Stimulated activated CD4-positive, alpha-beta T cell treated with anti-CD3 and anti-CD28 coated beads, Interleukin-12 subunit alpha, Interleukin-12 subunit beta, amount 100 ng/mL, for 24 hours (primary cell): Measurements from ENCODE around the gene TMEM91.
"Not testable (repeated sequence)": the region's sequence is repeated elsewhere in the genome, so short reads cannot be mapped to it uniquely, and the experiment has no call there.

Source experiments
- DNase-seq, 2 experiments: peaks; one replicate each; pipeline ENCODE4 v3.0.0-alpha.2; 2020; ENCODE audit warnings: low read depth in 2 of 2

TMEM91 gene

GRCh38 chr19:41376241-41376997 lies at the start of gene TMEM91:
Gene TMEM91 (plus strand): TSS chr19:41376533. CDS start chr19:41378310, 1,777 bp downstream.
- no peak for DNase-seq

DNA sequence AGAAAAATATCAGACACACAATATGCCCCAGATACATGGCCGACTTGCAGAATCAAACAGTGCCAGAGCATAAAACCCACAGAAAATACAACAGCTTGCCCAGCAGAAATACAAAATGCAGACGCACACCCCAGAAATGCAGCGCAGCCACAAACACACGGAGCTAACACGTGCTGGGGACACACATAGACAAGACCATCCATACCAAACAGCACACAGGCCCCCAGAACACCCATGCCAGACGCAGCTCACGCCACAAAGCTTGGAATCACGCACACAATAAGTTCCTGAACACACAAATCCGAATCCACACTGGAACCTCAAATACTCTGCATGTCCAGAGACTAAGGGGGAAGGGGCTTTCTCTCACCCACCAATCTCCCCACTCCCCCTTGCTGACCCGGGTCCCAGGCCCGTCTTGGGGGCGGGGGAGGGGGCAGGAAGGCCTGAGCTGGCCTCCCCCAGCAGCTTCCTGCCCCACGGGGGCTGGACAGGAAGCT lies 49.2 kb upstream of the TMEM91 start:
- no peak for DNase-seq

GRCh38 chr19:41327576-41328156 lies 48.7 kb upstream of the TMEM91 start:
- DNase-seq: peak; percentile 62 to 80

GRCh38 chr19:41328157-41328841 lies 48.0 kb upstream of the TMEM91 start:
- DNase-seq: peak in 1 of 2 experiments; percentile 36

- no peak for DNase-seq
Measured at GRCh38 chr19:41328842-41329225, 47.5 kb upstream of the TMEM91 start.

- DNase-seq: no peak
Measured at GRCh38 chr19:41330481-41330880, 45.9 kb upstream of the TMEM91 start.

DNA sequence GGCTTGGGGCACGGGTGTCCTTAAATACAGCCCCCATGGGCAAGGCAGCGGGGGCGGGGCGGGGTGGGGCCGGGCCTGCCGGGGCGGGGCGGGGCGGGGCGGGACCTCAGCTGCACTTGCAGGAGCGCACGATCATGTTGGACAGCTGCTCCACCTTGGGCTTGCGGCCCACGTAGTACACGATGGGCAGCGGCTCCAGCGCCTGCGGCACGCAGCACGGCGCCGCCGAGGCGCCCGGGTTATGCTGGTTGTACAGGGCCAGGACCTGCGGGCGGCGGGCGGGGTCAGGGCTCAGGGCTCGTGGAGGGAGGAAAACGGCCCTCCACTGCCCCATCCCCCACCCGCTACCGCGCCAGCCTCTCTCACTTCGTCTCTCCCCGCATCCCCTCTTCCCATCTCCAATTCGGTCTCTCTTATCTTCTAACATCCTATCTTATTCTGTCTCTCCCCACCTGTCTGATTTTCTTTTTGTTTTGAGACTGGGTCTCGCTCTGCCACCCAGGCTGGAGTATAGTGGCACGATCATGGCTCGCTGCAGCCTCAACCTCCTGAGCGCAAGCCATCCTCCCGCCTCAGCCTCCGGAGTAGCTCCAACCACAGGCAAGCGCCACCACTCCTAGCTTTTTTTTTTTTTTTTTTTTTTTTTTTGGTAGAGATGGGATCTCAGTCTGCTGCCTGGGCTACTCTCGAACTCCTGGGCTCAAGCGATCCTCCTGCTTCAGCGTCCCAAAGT lies 45.2 kb upstream of the TMEM91 start:
- no peak for DNase-seq

- no peak for DNase-seq
Measured at GRCh38 chr19:41332000-41332399, 44.3 kb upstream of the TMEM91 start.

DNA sequence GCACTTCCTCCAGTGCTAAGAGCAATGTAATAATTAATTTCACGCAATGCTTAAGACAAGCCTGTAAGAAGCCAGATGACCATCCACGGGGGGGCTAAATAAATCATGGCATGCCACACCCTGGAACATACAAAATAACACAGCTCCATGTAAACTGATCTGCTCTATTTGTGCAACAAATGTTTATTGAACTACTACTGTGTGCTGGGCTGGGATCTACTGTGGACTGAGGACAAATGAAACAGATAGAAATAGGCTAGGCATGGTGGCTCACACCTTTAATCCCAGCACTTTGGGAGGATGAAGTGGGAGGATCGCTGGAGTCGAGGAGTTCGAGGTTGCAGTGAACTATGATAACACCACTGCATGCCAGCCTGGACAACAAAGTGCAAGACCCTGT lies 43.9 kb upstream of the TMEM91 start:
- DNase-seq: no peak

DNA sequence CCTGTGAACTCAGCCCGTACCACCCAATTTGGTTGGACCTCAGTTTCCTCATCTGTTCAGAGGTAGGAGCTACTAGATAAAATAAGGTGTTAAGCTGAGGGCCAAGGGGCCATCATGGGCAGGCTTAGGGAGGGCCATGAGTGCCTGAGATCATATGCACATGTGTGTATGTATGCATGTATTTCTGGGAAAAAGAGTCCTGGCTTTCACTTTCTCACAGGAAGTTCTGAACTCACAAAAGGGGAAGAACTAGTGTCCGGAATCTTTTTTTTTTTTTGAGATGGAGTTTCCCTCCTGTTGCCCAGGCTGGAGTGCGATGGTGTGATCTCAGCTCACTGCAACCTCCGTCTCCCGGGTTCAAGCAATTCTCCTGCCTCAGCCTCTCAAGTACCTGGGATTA lies 41.5 kb upstream of the TMEM91 start:
- DNase-seq: no peak

GRCh38 chr19:41335467-41335866 lies 40.9 kb upstream of the TMEM91 start:
- no peak for DNase-seq

DNA sequence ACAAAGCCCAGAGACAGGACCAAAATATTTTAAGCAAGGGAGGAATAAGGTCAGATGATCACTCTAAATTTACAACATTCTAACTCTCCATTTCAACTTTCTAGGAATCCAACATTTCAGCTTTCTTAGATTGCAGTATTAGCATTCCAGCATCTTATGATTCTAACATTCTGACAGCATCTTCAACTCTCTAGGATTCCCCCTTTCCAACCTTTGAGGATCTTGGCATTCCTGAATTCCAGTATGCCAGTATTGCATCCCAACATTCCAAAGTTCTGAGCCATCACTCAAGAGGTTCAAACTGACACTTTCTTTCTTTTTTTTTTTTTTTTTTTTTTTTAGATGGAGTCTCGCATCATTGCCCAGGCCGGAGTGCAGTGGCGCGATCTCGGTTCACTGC lies 36.4 kb upstream of the TMEM91 start:
- no peak for DNase-seq

DNA sequence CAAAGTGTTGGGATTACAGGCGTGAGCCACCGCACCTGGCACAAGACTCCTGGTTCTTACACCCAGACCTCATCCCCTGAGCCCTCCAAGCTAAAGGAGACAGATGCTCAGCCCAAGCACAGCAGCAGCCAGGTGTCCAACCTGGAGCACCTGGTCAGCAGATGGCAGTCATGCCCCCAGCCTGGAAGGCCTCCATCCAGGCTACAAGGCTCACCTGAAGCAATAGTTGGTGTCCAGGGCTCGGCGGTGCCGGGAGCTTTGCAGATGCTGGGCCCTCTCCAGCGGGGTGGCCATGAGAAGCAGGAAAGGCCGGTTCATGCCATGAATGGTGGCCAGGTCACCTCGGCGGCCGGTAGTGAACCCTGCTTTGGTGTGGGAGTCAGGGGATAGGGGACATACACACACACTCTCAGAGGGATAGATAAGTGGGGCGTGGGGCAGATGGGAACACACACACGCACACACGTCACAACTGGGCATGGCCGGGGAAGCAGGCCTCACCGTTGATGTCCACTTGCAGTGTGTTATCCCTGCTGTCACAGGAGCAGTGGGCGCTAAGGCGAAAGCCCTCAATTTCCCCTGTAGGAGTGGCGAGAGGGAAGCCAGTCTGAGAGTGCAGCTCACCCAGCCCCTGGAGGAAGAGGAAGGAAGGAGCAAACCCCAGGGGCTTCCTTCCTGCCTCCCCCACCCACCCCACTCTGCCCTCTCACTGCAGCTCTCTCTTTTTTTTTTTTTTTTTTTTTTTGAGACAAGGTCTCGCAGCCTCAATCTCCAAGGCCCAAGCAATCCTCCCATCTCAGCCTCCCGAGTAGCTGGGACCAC lies 34.5 kb upstream of the TMEM91 start:
- DNase-seq: no peak

DNA sequence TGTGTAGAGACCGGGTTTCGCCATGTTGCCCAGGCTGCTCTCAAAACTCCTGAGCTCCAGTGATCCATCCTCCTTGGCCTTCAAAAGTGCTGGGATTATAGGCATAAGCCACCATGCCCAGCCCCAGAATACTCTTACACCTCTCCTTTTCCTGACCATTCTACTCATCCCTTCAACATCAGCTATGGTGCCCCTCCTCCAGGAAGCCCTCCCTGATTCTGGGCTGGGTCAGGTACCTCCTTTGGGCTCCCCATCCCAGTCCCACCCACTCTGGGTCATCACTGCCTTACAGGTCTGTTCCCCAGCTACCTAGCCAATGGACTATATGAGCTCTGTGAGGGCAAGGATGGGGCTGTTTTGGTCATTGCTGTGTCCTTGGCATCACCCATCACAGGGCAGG lies 32.2 kb upstream of the TMEM91 start:
- no peak for DNase-seq

GRCh38 chr19:41346916-41347315 lies 29.4 kb upstream of the TMEM91 start:
- not testable (repeated sequence) for DNase-seq

DNA sequence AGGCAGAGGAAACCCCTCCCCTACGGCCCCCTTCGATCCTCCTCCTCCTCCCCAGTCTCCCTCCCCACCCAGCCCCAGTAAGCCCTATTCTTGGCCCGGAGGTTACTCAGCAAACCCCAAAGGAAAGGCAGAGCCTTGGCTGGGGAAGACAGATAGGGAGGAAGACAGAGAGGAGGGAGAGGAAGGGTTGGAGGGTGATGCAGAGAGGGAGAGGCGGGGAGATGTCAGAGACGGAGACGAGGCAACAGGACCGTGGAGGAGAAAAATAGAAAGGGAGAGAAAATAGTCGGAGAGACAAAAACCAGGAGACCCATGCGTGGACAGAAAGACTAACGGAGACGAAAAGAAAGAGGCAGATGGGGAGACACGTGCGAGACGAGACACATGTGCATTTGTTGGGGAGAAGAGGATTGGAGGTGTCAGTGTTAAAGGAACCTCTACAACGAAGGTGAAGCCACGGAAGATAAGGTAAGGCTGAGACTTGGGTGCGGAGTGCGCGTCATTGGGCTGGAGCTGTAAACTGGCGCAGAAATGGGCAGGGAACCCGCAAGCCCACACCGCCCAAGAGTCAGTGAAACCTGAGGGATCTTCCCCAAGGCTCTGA lies 25.5 kb upstream of the TMEM91 start:
- DNase-seq: no peak

- DNase-seq: peak; percentile 70 to 78
Measured at GRCh38 chr19:41351339-41352245, 24.7 kb upstream of the TMEM91 start.

- DNase-seq: no peak
Measured at GRCh38 chr19:41352279-41352608, 24.1 kb upstream of the TMEM91 start.

DNA sequence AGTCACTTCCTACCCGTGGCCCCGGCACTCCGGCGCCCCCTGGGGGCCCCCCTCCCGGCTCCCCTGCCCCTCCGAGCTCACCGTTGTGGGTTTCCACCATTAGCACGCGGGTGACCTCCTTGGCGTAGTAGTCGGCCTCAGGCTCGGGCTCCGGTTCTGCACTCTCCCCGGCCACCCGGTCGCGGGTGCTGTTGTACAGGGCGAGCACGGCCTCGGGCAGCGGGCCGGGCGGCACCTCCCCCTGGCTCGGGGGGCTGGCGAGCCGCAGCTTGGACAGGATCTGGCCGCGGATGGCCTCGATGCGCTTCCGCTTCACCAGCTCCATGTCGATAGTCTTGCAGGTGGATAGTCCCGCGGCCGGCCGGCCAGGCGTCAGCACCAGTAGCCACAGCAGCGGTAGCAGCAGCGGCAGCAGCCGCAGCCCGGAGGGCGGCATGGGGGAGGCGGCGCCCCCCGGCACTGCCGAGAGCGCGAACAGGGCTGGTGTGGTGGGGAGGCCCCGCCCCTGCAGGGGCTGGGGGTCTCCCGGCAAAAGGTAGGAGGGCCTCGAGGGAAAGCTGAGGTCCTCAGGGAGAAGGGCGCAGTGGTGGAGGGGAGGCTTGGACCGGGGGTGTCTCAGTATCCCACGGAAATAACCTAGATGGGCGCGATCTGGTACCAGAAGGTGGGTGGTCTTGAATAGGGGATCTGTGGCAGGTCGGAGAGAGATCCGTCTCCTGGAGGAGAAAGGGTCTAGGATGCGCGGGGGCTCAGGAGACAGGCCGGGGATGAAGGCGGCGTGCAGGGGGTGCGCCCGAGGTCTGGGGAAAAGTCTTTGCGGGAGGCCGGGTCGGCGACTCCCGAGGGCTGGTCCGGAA lies 23.5 kb upstream of the TMEM91 start:
- peak; percentile 64 to 74 for DNase-seq
